ENCODE results near the gene WDR6.

The WDR6 gene

DNA sequence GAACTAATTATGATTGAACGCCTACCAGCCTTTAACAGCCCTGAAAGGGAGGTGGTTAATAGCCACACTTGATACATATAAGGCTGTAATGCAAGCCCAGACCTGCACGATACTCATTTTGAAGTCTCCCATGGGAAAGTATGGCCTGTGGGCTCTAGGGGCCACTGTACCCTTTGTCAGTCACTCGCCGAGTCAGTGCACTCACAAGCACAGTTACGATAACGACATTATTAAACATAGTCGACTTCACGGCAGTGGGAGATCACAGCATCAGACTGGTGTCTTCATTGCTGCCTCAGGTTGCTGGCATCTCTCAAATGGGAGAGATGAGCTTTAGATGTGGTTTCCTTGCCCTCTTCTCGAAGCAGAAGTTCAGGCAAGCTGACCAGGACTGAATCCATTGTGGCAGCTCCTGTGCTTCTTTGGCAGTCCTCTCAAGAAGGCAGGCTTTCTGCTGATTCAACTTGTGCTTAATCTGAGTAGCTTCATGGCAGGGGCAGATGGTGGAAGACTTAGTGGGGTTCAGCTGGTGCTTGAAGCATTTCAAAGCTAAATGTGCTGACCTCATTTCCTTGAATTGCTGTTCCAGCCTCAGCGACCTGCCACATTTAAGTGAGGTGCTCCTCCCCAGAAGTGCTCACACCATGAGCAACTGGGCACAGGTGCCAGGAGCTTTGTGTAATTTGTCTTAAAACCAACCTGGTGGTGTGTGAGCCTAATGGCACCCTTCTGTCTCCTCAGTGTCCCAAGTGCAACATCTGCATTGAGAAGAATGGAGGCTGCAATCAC, 32.9 kb upstream of the WDR6 start:
- no peaks in the 10 kb centered on the region for H4K20me1 ChIP-seq (ENCODE audit: insufficient read depth, low read length)
- H3K27me3 ChIP-seq (ENCODE audit: low read depth, low read length): no peaks in the 10 kb centered on the region
- TF ChIP-seq CTCF (IDR thresholded peaks at IDR 0.05; ENCODE audit: low read depth, low read length) (no peak), EZH2phosphoT487 (IDR thresholded peaks at IDR 0.05; ENCODE audit: low read depth) (no peak)
- H3K79me2 ChIP-seq (ENCODE audit: low read length): no peaks in the 10 kb centered on the region
- H3K36me3 ChIP-seq (replicated peaks; ENCODE audit: low read depth, low read length): peaks cover 66% of the 10 kb centered on the region
- H3K9ac ChIP-seq (ENCODE audit: low read length): no peak overlapping the region
- no peak overlapping the region for H3K4me2 ChIP-seq (ENCODE audit: low read length)
- H3K4me3 ChIP-seq (ENCODE audit: low read length): no peak overlapping the region
- no peak overlapping the region for H2AFZ ChIP-seq (ENCODE audit: low read depth, low read length)
- no peaks in the 10 kb centered on the region for H3K4me1 ChIP-seq (ENCODE audit: low read length)
- no peak overlapping the region for H3K27ac ChIP-seq (ENCODE audit: low read length)
- H3K9me3 ChIP-seq (ENCODE audit: insufficient read depth, low read length): no peaks in the 10 kb centered on the region

DNA sequence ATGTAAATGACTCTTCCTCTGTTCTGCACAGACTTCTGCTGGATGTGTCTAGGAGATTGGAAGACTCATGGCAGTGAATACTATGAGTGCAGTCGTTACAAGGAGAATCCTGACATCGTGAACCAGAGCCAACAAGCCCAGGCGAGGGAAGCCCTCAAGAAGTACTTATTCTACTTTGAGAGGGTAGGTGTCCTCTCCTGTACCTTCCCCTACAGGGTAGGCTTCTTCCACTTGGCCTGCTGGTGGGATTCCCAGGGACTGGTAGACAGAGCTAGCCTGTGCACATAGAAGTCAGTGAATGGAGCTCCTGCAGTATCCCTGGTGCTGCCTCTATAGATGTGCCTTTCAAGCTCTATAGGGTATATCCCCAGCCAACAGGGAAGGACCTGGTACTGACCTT, 27.7 kb upstream of the WDR6 start:
- H3K27ac ChIP-seq (ENCODE audit: low read length): no peak overlapping the region
- no peaks in the 10 kb centered on the region for H3K79me2 ChIP-seq (ENCODE audit: low read length)
- H2AFZ ChIP-seq (ENCODE audit: low read depth, low read length): no peak overlapping the region
- H3K4me2 ChIP-seq (ENCODE audit: low read length): no peak overlapping the region
- no peaks in the 10 kb centered on the region for H3K4me1 ChIP-seq (ENCODE audit: low read length)
- no peaks in the 10 kb centered on the region for H3K9me3 ChIP-seq (ENCODE audit: insufficient read depth, low read length)
- H3K9ac ChIP-seq (ENCODE audit: low read length): no peak overlapping the region
- no peak for TF ChIP-seq CTCF (IDR thresholded peaks at IDR 0.05; ENCODE audit: low read depth, low read length)
- no peak for TF ChIP-seq EZH2phosphoT487 (IDR thresholded peaks at IDR 0.05; ENCODE audit: low read depth)
- no peaks in the 10 kb centered on the region; the same call in 1 of the 2 replicates for H4K20me1 ChIP-seq (ENCODE audit: insufficient read depth, low read length)
- H3K36me3 ChIP-seq (replicated peaks; ENCODE audit: low read depth, low read length): peaks cover 66% of the 10 kb centered on the region
- H3K27me3 ChIP-seq (ENCODE audit: low read depth, low read length): no peaks in the 10 kb centered on the region
- H3K4me3 ChIP-seq (ENCODE audit: low read length): no peak overlapping the region

DNA sequence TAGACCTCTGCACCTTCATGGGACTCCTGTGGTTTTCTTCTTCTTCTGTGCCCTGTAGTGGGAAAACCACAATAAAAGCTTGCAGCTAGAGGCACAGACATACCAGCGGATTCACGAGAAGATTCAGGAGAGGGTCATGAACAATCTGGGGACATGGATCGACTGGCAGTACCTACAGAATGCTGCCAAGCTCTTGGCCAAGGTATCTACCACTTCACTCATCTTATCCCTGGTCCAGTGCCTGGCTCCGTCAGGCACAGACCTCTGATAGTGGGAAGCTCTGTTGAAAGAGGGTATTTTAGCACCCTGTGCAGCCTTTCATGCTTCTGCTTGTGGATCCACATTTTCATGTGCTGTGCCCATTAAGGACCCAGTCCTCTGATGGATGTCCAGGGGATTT, 26.9 kb upstream of the WDR6 start:
- no peak overlapping the region for H3K4me3 ChIP-seq (ENCODE audit: low read length)
- H3K4me1 ChIP-seq (ENCODE audit: low read length): no peaks in the 10 kb centered on the region
- no peaks in the 10 kb centered on the region; the same call in 1 of the 2 replicates for H4K20me1 ChIP-seq (ENCODE audit: insufficient read depth, low read length)
- H3K9ac ChIP-seq (ENCODE audit: low read length): no peak overlapping the region
- no peak for TF ChIP-seq CTCF (IDR thresholded peaks at IDR 0.05; ENCODE audit: low read depth, low read length)
- no peak for TF ChIP-seq EZH2phosphoT487 (IDR thresholded peaks at IDR 0.05; ENCODE audit: low read depth)
- H3K9me3 ChIP-seq (ENCODE audit: insufficient read depth, low read length): no peaks in the 10 kb centered on the region
- H2AFZ ChIP-seq (ENCODE audit: low read depth, low read length): no peak overlapping the region
- no peak overlapping the region for H3K4me2 ChIP-seq (ENCODE audit: low read length)
- peaks cover 65% of the 10 kb centered on the region for H3K36me3 ChIP-seq (replicated peaks; ENCODE audit: low read depth, low read length)
- H3K79me2 ChIP-seq (ENCODE audit: low read length): no peaks in the 10 kb centered on the region
- H3K27ac ChIP-seq (ENCODE audit: low read length): no peak overlapping the region
- no peaks in the 10 kb centered on the region for H3K27me3 ChIP-seq (ENCODE audit: low read depth, low read length)

- peaks cover 62% of the 10 kb centered on the region for H3K36me3 ChIP-seq (replicated peaks; ENCODE audit: low read depth, low read length)
- H3K27me3 ChIP-seq (ENCODE audit: low read depth, low read length): no peaks in the 10 kb centered on the region
- no peaks in the 10 kb centered on the region for H3K4me1 ChIP-seq (ENCODE audit: low read length)
- H3K4me3 ChIP-seq (ENCODE audit: low read length): no peak overlapping the region
- TF ChIP-seq EZH2phosphoT487 (IDR thresholded peaks at IDR 0.05; ENCODE audit: low read depth): no peak
- no peak for TF ChIP-seq CTCF (IDR thresholded peaks at IDR 0.05; ENCODE audit: low read depth, low read length)
- H3K27ac ChIP-seq (ENCODE audit: low read length): no peak overlapping the region
- H2AFZ ChIP-seq (ENCODE audit: low read depth, low read length): no peak overlapping the region
- no peak overlapping the region for H3K4me2 ChIP-seq (ENCODE audit: low read length)
- H3K9me3 ChIP-seq (ENCODE audit: insufficient read depth, low read length): no peaks in the 10 kb centered on the region
- no peaks in the 10 kb centered on the region for H3K79me2 ChIP-seq (ENCODE audit: low read length)
- H4K20me1 ChIP-seq (ENCODE audit: insufficient read depth, low read length): no peaks in the 10 kb centered on the region; the same call in 1 of the 2 replicates
- H3K9ac ChIP-seq (ENCODE audit: low read length): no peak overlapping the region
Measured at GRCh38 chr3:48982016-48982415, 25.2 kb upstream of the WDR6 start.
